ENCODE measurements around the gene ZRANB2. TPM values are rescaled to one million over a fixed set of nuclear protein-coding genes. Genes with fewer than 3 reads are reported as not detected.

ZRANB2 gene
- total RNA-seq, 1 experiment from 2014 or later, result 67.9 TPM

DNA sequence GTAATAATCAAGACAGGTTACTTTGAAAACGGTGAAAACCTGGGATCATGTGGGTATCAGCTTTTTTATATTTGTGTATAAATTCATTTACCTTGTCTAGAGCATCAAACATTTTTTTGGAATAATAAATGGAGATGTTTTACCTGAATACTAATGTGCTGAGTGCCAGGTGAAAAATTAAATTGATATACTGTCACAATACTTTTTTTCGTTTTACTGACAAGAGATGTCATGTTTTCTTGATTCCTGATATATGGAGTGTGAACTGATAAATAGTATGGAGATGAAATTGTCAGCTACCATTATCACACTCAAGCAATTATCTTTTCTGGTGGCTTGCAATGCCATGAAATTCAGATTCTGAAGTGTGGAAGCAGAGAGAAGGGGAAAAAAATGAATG lies 47.2 kb upstream of the ZRANB2 start (continued):
- TF ChIP-seq, protein P1, sequence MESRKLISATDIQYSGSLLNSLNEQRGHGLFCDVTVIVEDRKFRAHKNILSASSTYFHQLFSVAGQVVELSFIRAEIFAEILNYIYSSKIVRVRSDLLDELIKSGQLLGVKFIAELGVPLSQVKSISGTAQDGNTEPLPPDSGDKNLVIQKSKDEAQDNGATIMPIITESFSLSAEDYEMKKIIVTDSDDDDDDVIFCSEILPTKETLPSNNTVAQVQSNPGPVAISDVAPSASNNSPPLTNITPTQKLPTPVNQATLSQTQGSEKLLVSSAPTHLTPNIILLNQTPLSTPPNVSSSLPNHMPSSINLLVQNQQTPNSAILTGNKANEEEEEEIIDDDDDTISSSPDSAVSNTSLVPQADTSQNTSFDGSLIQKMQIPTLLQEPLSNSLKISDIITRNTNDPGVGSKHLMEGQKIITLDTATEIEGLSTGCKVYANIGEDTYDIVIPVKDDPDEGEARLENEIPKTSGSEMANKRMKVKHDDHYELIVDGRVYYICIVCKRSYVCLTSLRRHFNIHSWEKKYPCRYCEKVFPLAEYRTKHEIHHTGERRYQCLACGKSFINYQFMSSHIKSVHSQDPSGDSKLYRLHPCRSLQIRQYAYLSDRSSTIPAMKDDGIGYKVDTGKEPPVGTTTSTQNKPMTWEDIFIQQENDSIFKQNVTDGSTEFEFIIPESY (IDR thresholded peaks at IDR 0.05; ENCODE audit: extremely low read depth, insufficient replicate concordance, low read length), result no peak
- no peak for TF ChIP-seq EZH2 (IDR thresholded peaks at IDR 0.05)

GRCh38 chr1:71118086-71118485 lies 37.3 kb upstream of the ZRANB2 start:
- intact Hi-C loops (cut with micrococcal nuclease), result no loop called here
- ChIA-PET CTCF (no interaction called here), POLR2A (no interaction called here), RAD21 (ENCODE audit: low non-redundant PET in 1 of 2, low total read pairs in 2 of 2, uncharacterized antibody in 2 of 2, unreplicated experiment in 2 of 2) (no interaction called here)
- no peaks in the 10 kb centered on the region for H3K4me1 ChIP-seq (ENCODE audit: control insufficient read depth in 1 of 2, insufficient read depth in 2 of 2, low read length in 2 of 2)
- no peak overlapping the region for H3K27ac ChIP-seq (ENCODE audit: low read depth, low read length)
- H3K79me2 ChIP-seq (ENCODE audit: insufficient read depth, low read length), result no peaks in the 10 kb centered on the region
- H3K36me3 ChIP-seq (ENCODE audit: control insufficient read depth in 1 of 2, insufficient read depth in 2 of 2, low read length in 2 of 2), result no peaks in the 10 kb centered on the region
- no peak overlapping the region for H3K4me3 ChIP-seq (replicated peaks in 1 of 2; ENCODE audit: low read depth in 1 of 2, low read length in 2 of 2)
- H3K9me2 ChIP-seq (ENCODE audit: insufficient read depth), result no peaks in the 10 kb centered on the region
- DNase-seq (ENCODE audit: low read depth, low spot score), result no peak
- BruUV-seq (replicated peaks), result no TSS peak
- no peak for ATAC-seq
- H3K27me3 ChIP-seq (ENCODE audit: insufficient read depth, low read length), result no peaks in the 10 kb centered on the region
- no peaks in the 10 kb centered on the region for H4K20me1 ChIP-seq (ENCODE audit: insufficient read depth)
- H3K9ac ChIP-seq (ENCODE audit: low read length), result no peak overlapping the region
- no peaks in the 10 kb centered on the region for H3K9me3 ChIP-seq (ENCODE audit: control insufficient read depth in 1 of 2, insufficient read depth in 1 of 2, low read depth in 1 of 2, low read length in 2 of 2)
- H2AFZ ChIP-seq (ENCODE audit: low read depth, low read length, poor library complexity, severe bottlenecking), result no peak overlapping the region
- no peak overlapping the region for H3K4me2 ChIP-seq (ENCODE audit: low read length)
- TF ChIP-seq SIN3A (IDR thresholded peaks at IDR 0.05; ENCODE audit: low read depth) (no peak), POLR2AphosphoS5 (IDR thresholded peaks at IDR 0.05; ENCODE audit: low read depth, low read length) (no peak), YY1 (IDR thresholded peaks at IDR 0.05; ENCODE audit: extremely low read depth, insufficient replicate concordance, low read depth, low read length) (no peak), JUND (IDR thresholded peaks at IDR 0.05) (no peak), CEBPB (IDR thresholded peaks at IDR 0.05; ENCODE audit: low read depth) (no peak), EZH2phosphoT487 (IDR thresholded peaks at IDR 0.05; ENCODE audit: borderline replicate concordance) (no peak), RAD21 (IDR thresholded peaks at IDR 0.05; ENCODE audit: low read depth) (no peak), REST (IDR thresholded peaks at IDR 0.05; ENCODE audit: low read depth) (no peak), ZFX (IDR thresholded peaks at IDR 0.05) (no peak), ATF3 (IDR thresholded peaks at IDR 0.05) (no peak), CBX3 (IDR thresholded peaks at IDR 0.05; ENCODE audit: low read depth) (no peak), ELF1 (IDR thresholded peaks at IDR 0.05; ENCODE audit: borderline replicate concordance, low read depth) (no peak), ZNF274 (IDR thresholded peaks at IDR 0.05; ENCODE audit: low read depth, low read length) (no peak), SP1 (IDR thresholded peaks at IDR 0.05; ENCODE audit: low read depth) (no peak), TCF7L2 (IDR thresholded peaks at IDR 0.05; ENCODE audit: borderline replicate concordance, extremely low read depth, insufficient read depth, insufficient read length) (no peak), EGR1 (IDR thresholded peaks at IDR 0.05; ENCODE audit: low read depth) (no peak), MAX (IDR thresholded peaks at IDR 0.05) (no peak), FOSL1 (IDR thresholded peaks at IDR 0.05; ENCODE audit: low read depth) (no peak)
- TF ChIP-seq, protein P1 (IDR thresholded peaks at IDR 0.05; ENCODE audit: extremely low read depth, insufficient replicate concordance, low read length), result no peak
